ENCODE results near the gene CCL4L2. TPM values are rescaled to one million over a fixed set of nuclear protein-coding genes. Genes with fewer than 3 reads are reported as not detected.
A peak's percentile ranks its signal among the peaks of the same experiment; 100 is the strongest.
"Not testable (repeated sequence)": the region's sequence is repeated elsewhere in the genome, so short reads cannot be mapped to it uniquely, and the experiment has no call there.

The CCL4L2 gene
- polyA plus RNA-seq (ENCODE audit: insufficient read depth in 1 of 5, insufficient read length in 5 of 5, low replicate concordance in 1 of 5): 1 to 10 TPM; 1.3 to 6.5 (median 2.8) TPM
- long read RNA-seq, donor 1: 0 reads
- long read RNA-seq, donor 2, partial matches to known transcripts: 0 of 3 reads
- long read RNA-seq, donor 2, other reads (novel, unspliced or antisense): 0 of 3 reads
- long read RNA-seq, donor 3: 0 reads
- long read RNA-seq, donor 4: 0 reads
- long read RNA-seq, donor 5: 0 reads
- long read RNA-seq, donor 6, partial matches to known transcripts: 0 of 1 reads
- long read RNA-seq, donor 6, other reads (novel, unspliced or antisense): 0 of 1 reads
- long read RNA-seq, donor 7: 0 reads
- long read RNA-seq, donor 8, partial matches to known transcripts: 0 of 2 reads
- long read RNA-seq, donor 8, other reads (novel, unspliced or antisense): 0 of 2 reads

DNA sequence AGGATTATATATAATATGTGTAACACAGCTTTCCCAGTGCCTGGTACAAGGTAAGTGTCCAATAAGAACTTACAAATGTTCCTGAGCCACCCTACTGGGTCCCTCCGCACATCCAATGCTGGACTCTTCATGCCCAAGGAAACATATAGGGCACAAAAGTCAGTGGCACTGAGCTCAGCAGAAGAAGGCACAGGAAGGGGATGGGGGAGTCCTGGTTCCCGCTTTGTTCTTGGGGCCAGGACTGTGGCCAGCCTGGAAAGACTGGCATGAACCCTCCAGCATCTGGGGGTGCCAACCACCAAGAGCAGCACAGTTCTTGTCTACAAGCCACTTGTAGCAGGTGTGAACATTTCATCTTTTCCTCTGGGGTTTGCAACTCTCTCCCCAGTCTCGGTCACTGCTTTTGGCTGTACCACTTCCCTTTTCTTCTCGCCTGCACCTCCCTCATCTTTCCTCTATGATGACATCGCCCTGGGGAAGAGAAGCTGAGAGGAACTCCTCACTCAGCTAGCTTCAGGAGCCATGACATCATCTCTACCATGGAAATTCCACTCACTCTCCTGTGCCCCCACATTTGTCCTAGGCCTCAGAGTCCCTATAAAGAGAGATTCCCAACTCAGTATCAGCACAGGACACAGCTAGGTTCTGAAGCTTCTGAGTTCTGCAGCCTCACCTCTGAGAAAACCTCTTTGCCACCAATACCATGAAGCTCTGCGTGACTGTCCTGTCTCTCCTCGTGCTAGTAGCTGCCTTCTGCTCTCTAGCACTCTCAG is at the start of gene CCL4L2:
Gene CCL4L2, plus strand, starts transcription at position 625 of the 773 bp plus-strand sequence.
- DNase-seq: not testable (repeated sequence)

DNA sequence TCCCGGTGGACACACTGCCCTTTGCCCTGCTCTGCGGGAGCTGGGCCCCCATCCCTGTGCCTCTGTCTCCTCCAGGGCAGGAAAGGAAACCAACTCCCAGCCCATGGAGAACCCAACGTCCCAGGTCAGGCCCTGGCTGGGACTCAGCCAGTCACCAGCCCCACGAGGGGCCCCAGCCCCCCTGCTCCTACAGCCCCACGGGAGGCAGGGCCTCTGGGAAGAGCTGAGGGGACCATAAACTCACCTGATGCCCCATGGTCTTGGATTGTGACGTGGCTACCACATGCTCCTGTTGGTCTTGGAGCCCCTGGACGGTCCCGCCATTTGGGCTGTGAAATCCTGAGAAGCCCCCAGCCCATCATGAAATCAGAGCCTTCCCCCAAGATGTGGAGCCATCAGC is 42.0 kb upstream of the CCL4L2 start:
- DNase-seq: not testable (repeated sequence)

DNA sequence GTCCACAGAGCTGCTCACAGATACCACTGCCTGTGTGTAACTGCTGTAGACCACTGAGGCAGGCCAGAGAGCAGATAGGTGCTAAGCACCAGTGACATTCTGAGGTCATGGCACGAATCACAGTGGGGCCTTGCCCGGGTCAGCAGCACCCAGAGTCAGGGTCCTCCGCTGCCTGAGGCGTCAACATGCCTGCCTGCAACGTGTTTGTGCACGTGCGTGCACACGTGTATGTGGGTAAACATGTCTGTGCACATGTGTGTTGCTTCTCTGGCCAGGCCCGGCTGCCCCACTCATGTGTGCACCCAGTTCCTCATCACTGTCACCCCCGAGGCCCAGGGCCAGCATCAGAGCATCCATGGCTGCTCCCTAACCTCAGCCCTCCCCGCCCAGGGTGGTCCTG is 34.3 kb upstream of the CCL4L2 start, which contains the start of gene TBC1D3B:
Gene TBC1D3B, minus strand, starts transcription at position 101 of the 400 bp plus-strand sequence. CDS start 1,586 bp downstream, outside the sequence.
- DNase-seq: not testable (repeated sequence)

DNA sequence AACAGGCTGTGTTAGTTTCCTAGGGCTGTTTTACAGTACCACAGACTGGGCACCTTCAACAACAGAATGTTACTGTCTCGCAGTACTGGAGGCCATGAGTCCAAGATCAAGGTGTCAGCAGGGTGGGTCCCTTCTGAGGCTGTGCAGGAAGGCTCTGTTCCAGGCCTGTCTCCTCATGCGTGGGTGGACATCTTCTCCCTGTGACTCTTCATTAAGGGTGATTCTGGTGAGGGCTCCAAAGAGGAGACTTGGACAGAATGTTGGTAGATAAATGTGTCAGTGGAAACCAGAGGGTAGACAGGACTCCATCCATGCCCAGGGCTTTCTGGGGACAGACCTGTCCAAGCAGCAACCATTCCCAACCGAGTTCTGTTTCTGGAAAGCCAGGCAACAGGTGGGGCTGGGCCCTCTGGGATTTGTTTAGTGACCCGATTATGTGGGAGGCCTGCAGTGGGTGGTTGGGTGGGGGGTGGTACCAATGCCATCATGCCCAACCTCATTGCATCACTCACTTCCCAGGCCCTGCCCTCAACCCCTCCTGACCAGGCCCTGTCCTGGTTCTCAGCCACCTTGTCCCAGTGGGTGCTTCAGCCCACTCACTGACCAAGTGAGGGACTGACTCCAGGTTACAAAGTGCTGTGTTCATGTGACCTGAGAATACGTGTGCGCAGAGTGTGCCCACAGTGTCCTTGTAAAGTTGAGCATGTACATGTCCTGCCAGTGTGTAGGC is 29.3 kb upstream of the CCL4L2 start:
- not testable (repeated sequence) for DNase-seq

DNA sequence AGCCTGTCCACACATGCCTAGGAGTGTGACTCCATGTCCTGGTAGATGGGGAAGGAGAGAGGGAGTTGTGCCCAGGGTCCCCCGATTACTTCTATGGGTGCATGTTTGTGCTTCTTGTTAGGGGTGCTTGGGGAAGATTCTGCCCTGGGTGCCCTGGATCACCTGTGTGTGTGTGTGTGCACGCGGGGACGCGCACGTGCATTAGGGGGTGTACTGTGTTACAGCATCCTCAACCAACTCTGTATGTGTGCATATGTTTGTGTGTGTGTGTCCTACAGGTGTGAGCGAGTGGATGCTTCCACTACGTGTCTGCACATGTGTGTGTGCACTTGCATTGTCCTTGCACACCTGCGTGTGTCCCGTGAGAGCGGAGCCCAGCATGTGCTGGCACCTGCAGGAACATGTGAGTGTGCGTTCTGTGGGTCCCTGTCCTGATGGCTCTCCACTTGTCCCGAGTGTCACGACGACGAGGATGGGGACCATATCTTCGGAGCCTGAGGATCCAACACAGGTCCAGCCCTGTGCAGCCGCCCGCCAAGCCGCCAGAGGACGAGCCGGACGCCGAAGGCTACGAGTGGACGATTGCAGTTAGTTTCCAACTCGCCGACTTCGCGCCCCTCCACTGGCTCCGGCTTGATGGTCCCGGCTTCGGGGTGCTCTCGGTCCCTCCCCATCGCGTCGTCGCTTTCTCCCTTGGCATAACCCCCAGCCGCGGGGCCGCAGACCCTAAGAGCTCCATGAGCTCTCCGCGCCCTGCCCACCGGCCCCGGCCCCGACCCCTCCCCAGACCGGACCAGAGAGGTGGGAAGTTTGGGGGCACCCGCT is 28.5 kb upstream of the CCL4L2 start:
- peak in 1 of 2 donors; percentile 13 for DNase-seq

DNA sequence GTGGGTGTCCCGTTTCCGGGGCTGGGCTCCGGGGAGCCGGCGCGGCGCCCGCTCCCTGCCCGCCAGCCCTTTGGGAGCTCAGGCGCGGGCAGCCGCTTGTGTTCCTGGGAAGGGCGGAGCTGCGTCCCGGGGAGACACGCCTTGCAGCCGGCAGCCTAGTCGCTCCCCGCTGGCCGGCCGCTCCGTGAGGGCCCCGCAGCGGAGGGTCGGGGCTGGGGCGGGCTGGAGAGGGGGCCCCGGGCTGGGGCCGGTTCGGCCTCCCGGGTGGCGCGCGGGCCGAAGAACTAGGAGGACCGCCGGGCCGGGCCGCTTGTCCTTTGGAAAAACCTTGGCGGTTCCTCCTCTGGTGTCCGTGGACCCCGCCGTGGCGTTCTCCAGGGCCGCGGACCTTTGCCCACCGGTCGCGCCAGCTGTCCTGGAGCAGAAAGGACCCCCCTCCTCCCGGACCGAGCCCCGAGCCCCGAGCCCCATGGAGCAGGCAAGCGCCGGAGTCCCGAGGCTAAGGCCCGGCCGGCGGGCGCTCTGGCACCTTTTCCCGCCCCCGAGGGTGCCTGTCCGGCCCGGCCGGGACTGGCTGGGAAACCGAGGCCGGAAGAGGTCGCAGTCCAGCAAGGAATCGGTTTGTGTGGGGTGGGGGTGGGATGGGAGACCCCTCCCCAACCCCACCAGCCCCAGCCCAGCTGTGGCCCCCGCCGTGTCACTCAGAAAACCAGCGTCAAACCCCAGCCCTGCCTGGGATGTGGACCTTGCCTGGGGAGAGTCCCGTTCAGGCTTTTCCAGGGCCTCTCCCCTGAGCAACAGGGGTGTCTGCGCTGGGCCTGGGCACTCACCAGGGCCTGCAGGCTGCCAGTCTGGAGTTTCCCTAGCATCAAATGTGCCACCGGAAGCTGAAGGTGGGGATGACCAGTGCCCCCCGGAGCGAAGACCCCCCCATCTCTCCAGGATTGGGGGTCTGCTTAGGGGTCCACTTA is 27.6 kb upstream of the CCL4L2 start:
- DNase-seq: peak; percentile 43 to 58

DNA sequence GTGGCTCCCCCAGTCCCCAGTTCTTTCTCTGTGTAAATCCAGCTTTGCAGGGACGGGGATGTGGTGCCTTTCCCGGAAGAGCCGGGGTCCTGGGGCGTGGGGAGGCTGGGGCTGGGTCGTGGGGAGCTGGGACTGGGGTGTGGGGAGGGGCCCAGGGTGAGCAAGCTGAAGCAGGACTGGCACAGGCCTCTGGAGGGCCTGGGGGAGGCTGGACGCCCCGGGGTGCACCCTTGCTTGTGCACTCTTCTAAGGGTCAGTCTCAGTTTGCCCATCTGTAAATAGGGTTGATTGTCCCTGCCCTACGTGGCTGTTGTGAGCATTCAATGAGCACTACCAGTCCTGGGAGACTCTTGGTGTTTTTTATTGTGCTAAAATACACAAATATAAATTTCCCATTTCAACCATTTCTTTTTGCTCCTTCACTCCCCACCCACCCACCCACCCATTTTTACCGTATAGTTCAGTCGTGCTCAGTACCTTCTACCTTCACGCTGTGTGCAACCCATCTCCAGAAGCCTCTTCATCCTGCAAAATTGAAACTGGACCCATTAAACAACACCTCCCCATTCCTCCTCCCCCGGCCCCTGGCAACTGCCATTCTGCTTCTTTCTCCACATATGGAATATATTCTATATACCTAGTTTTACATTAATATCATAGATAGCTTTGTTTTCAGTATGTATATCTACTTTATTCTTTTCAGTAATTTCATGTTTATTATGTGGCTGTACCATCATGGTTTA is 26.7 kb upstream of the CCL4L2 start:
- no peak for DNase-seq

DNA sequence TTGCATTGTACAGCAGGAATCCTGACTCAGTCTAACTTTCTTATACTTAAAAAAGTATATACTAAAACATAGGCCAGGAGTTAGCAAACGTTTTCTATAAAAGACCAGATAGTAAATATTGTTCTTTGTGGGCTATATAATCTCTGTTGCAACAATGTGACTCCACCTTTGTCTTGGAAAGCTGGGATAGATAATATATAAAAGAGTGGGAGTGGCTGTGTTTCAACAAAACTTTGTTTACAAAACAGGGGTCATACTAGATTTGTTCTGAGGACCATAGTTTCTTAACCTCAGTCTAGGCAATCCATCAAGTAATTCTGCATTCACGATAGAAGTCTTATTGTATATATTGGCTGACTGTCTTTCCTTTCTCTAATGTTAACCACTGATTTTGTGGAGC is 25.4 kb upstream of the CCL4L2 start:
- no peak for DNase-seq

DNA sequence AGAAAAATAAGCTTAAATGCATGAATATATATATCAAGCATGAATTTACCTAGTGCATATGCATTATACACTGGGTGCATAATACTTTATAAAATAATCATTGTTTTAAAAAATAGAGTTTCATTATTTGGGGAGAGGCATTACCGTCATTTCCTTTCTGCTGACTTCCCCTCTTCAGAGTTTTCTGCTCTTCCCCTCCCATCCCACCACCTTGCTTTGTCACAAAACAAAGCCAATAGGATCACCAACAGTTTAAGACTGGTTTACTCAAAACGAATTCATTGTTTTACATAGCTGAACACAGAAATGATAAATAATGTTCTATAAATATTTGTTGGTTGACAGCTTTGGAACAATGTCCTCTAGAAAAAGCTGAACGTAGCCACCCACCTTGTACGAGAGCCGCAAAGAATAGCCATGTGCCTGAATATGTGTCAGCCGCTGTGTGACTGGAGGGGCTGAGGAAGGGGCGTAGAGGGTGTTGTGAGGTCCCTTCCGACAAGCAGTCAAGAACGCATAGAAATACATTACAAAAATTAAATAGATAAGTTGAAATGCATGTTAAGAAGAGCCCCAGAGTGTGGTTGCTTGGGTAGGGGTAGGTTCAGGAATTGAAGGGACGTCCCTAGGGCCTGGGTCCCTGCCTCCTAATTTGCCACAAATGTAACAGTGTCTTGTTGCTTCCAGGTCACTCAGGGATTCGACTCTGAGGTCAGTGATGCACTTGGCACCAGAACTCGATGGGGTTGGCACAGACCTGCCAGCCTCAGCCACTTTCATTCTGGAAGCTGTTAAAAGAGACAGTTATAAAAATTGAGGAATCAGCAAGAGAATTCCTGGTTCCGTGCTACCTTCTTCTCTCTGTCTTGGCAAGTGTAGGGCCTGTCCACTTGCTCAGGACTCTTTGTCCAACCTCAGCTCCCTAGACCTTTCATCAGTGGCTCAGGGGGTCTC is 23.8 kb upstream of the CCL4L2 start:
- not testable (repeated sequence) for DNase-seq

DNA sequence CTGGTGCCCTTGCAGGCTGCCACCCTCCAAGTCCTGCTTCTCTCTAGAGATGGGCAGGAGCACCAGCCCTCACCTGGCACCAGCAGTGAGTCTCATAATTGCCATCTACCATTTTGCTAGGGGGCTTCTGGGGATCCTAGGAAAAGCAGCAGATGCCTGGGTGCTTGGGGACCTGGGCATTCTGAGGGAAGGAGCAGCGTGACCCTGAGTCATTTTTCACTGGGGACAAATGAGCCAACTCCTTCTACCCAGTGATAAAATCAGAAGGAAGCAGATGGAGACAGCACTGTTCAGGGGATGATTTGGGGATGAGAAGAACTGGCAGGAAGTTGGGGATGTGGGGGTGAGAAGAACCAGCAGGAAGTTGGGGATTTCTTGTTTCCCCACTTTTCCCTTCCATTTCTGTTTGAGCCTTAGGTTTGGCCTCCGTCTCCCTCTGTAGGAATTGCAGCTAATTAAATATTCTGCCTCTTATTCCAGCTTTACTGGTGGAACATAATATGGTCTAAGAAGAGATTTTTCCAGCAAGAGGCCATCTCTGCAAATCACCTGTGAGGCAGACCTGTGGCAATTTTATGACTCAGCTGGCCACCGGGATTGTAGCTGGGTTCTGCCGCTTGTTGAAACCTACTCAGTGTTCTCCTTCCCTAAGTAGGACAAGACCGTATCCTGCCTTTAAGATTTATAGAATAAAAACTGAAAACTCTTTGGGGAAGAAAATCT is 22.8 kb upstream of the CCL4L2 start:
- not testable (repeated sequence) for DNase-seq

DNA sequence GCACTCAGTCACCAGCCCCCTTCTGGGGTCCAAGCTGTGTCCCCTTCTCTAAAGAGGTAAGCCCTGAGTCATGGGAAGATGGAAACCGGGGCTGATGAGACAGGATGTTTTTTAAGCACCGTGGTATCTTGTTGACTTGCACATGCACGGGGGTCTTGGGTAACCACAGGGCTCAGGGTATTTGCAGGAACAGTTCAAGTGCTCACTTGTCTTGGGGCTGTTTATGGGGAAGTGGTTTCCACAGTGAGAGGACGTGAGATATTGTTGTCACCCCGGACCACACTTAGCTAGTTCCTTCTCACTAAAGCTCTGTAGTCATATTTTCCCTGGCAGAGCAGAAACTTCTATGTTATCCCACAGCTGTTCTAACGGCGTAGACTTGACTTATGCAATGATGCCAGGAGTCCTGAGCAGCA is 22.0 kb upstream of the CCL4L2 start:
- DNase-seq: no peak

DNA sequence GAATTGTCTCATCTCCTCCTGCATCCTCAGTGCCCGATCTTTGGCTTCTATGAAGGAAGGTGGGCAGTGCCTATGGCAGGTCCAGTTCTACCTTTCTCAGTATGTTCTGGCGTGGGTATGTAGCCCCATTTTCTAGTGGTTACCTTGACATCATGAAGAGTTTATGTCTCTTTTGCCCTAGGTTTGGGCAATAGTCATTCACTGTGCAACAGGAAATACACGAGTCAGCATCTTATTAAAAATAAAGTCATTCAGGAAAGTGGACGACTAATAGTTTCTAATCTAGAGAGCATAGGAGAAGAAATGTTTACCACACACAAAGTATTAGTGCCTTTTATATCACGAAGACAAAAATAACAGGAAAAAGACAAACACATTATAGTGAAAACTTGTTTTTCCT is 20.9 kb upstream of the CCL4L2 start:
- DNase-seq: not testable (repeated sequence)

DNA sequence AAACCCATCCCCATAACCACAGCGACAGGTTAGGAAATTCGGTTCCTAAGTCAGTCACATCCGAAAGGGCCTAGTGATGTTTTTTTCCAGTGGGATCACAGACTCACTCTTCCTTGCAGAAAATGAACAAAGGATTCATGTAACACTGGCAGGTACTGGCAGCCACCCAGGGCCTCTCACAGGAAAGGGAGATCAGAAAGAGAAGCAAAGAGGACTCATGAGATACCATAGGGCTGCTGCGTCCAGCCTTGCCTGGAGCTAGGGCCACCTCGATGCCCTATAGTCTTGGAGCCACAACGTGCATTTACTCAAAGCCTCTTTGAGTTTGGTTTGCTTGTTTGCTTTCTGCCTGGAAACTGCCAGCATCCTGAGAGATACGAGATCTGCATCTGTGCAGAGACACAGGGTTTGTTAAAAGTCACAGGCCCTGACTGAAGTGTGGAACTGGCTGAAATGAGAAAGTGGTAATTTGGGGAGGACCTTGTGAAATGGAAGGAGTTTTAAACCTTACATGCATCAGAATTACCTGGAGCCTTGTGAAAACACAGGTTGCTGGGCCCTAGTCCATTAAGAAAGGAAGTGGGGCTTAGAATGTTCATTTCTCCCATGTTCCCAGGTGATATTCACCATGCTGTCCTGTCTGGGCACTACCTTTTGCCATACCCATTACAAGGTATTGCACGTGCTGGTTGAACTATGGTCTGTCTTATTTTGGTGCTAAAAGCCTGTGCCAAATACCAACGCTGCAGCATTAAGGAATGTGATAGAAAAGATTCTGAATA is 20.1 kb upstream of the CCL4L2 start:
- DNase-seq: not testable (repeated sequence)

DNA sequence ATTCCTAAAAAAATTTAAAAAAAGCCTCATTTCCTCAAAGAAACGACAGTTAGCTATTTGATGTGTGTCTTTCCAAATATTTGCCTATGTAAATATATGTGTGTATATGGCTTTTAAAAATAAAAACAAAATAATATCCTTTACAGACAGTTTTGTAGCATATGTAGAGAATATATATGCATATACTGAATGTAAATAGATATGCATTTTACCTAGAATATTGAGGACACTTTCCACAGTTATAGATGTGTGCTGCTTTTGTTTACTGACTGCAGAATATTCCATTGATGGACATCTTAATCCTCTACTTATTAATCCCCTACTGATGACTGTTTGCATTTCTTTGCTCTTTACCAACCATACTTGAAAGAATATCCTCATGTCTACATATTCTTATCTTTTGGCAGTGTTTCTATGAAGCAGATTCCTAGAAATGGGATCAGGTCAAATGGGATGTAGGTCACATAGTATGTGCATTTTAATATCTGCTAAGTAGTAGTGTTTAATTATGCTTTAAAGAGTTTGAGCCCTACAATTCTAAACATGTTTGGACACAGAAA is 17.6 kb upstream of the CCL4L2 start:
- no peak for DNase-seq

DNA sequence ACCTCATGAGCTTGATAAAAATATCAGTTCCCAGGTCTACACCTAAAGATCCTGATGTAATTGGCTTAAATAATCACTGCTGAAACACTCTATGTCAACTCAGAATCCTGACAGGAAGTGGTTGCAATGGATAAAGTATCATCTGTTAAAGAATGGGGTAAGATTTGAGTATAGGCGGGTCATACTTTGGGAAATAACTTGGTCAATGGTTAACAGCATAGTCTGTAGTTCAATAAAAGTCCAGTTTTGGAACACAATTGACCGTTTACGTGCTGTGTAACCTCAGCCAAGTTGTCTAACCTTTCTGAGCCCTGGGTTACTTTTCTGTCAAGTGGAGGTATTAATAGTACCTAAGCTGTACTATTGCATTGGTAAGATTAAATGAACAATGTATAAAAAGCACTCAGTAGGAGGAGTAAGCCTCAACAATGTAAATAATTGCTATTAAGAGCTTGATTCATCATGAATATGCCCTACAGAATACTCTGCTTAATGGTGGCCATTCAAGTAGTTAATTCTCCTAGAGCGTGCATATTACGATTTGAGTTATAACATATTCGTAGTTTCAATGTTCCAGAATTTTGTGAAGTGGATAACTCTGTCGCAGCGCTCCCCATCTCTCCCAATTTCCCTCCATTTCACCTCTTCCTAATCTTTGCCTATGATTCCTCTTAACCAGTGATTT is 16.6 kb upstream of the CCL4L2 start:
- not testable (repeated sequence) for DNase-seq
